SJCRH30 (cell line): Measurements from ENCODE around the gene DDC. TPM values are rescaled to one million over a fixed set of nuclear protein-coding genes. Genes with fewer than 3 reads are reported as not detected.

Experiments
- DNase-seq, 2 experiments: peaks; one replicate each; pipeline ENCODE4 v3.0.0-alpha.2; 2015 to 2020
- H3K27ac ChIP-seq: fragments of 250-450 bp; sonication (Bioruptor Pico); 2 replicates; pipeline ENCODE4 v1.5.1; 2020; ENCODE audit warnings: mild to moderate bottlenecking, moderate library complexity
- H3K27me3 ChIP-seq: fragments of 250-450 bp; sonication (Bioruptor Pico); 2 replicates; pipeline ENCODE4 v1.5.1; 2020; ENCODE audit warnings: mild to moderate bottlenecking, moderate library complexity
- H3K36me3 ChIP-seq: fragments of 250-450 bp; sonication (Bioruptor Pico); 2 replicates; pipeline ENCODE4 v1.5.1; 2020; ENCODE audit warnings: mild to moderate bottlenecking, moderate library complexity
- H3K4me1 ChIP-seq: fragments of 250-450 bp; sonication (Bioruptor Pico); 2 replicates; pipeline ENCODE4 v1.5.1; 2020; ENCODE audit warnings: mild to moderate bottlenecking, moderate library complexity
- H3K4me3 ChIP-seq: fragments of 250-450 bp; sonication (Bioruptor Pico); 2 replicates; pipeline ENCODE4 v1.5.1; 2020; ENCODE audit warnings: mild to moderate bottlenecking, moderate library complexity
- H3K9me3 ChIP-seq: fragments of 250-450 bp; sonication (Bioruptor Pico); replicated peaks from 2 replicates; pipeline ENCODE4 v1.5.1; 2020; ENCODE audit warnings: mild to moderate bottlenecking, moderate library complexity
- total RNA-seq: library from RNA; depleted of rRNA; stranded (reverse); fragments of >200 nt; shearing (Covaris generic); gene quantifications from 2 replicates; pipeline ENCODE4 v1.2.3, GENCODE V29; 2014

Gene DDC
- total RNA-seq, 1 experiment from 2014 or later, result not detected

- Histone ChIP-seq H3K27ac (no peak overlapping the region), H3K4me1 (no peaks in the 10 kb centered on the region), H3K9me3 (no peaks in the 10 kb centered on the region), H3K4me3 (no peak overlapping the region), H3K27me3 (no peaks in the 10 kb centered on the region), H3K36me3 (no peaks in the 10 kb centered on the region)
- no peak for DNase-seq
Measured at GRCh38 chr7:50480797-50481196, 84.4 kb downstream of the DDC start.

GRCh38 chr7:50479743-50480517 is 85.3 kb downstream of the DDC start:
- H3K9me3 ChIP-seq, result no peaks in the 10 kb centered on the region
- no peak overlapping the region for H3K4me3 ChIP-seq
- no peaks in the 10 kb centered on the region for H3K27me3 ChIP-seq
- no peaks in the 10 kb centered on the region for H3K4me1 ChIP-seq
- H3K27ac ChIP-seq, result no peak overlapping the region
- no peak for DNase-seq
- no peaks in the 10 kb centered on the region for H3K36me3 ChIP-seq

- H3K27ac ChIP-seq, result no peak overlapping the region
- no peaks in the 10 kb centered on the region for H3K36me3 ChIP-seq
- no peak for DNase-seq
- no peaks in the 10 kb centered on the region for H3K9me3 ChIP-seq
- H3K4me3 ChIP-seq, result no peak overlapping the region
- H3K27me3 ChIP-seq, result no peaks in the 10 kb centered on the region
- H3K4me1 ChIP-seq, result no peaks in the 10 kb centered on the region
Measured at GRCh38 chr7:50477640-50478039, 87.6 kb downstream of the DDC start.

GRCh38 chr7:50476953-50477625 is 88.1 kb downstream of the DDC start:
- H3K36me3 ChIP-seq, result no peaks in the 10 kb centered on the region
- no peaks in the 10 kb centered on the region for H3K27me3 ChIP-seq
- H3K9me3 ChIP-seq, result no peaks in the 10 kb centered on the region
- H3K4me1 ChIP-seq, result no peaks in the 10 kb centered on the region
- DNase-seq, result no peak
- no peak overlapping the region for H3K27ac ChIP-seq
- H3K4me3 ChIP-seq, result no peak overlapping the region

GRCh38 chr7:50475340-50475739 is 89.9 kb downstream of the DDC start:
- Histone ChIP-seq H3K27ac (no peak overlapping the region), H3K9me3 (no peaks in the 10 kb centered on the region), H3K4me3 (no peak overlapping the region), H3K36me3 (no peaks in the 10 kb centered on the region), H3K4me1 (no peaks in the 10 kb centered on the region), H3K27me3 (no peaks in the 10 kb centered on the region)
- no peak for DNase-seq

GRCh38 chr7:50474382-50475160 is 90.6 kb downstream of the DDC start:
- no peak for DNase-seq
- no peak overlapping the region for H3K27ac ChIP-seq
- H3K36me3 ChIP-seq, result no peaks in the 10 kb centered on the region
- no peak overlapping the region for H3K4me3 ChIP-seq
- no peaks in the 10 kb centered on the region for H3K9me3 ChIP-seq
- H3K4me1 ChIP-seq, result no peaks in the 10 kb centered on the region
- H3K27me3 ChIP-seq, result no peaks in the 10 kb centered on the region

GRCh38 chr7:50473531-50473930 is 91.7 kb downstream of the DDC start:
- Histone ChIP-seq H3K27me3 (peaks cover 1% of the 10 kb centered on the region), H3K4me3 (no peak overlapping the region), H3K4me1 (no peaks in the 10 kb centered on the region), H3K27ac (no peak overlapping the region), H3K9me3 (no peaks in the 10 kb centered on the region), H3K36me3 (no peaks in the 10 kb centered on the region)
- no peak for DNase-seq

- H3K36me3 ChIP-seq, result no peaks in the 10 kb centered on the region
- no peak for DNase-seq
- no peak overlapping the region for H3K4me3 ChIP-seq
- no peak overlapping the region for H3K27ac ChIP-seq
- H3K4me1 ChIP-seq, result no peaks in the 10 kb centered on the region
- H3K27me3 ChIP-seq, result peaks cover 12% of the 10 kb centered on the region
- H3K9me3 ChIP-seq, result no peaks in the 10 kb centered on the region
Measured at GRCh38 chr7:50472427-50472826, 92.8 kb downstream of the DDC start.

GRCh38 chr7:50471970-50472369 is 93.2 kb downstream of the DDC start:
- no peaks in the 10 kb centered on the region for H3K4me1 ChIP-seq
- no peaks in the 10 kb centered on the region for H3K36me3 ChIP-seq

GRCh38 chr7:50470250-50471163 is 94.7 kb downstream of the DDC start:
- no peak overlapping the region for H3K27ac ChIP-seq
- no peak overlapping the region for H3K4me3 ChIP-seq
- no peaks in the 10 kb centered on the region for H3K4me1 ChIP-seq
- no peaks in the 10 kb centered on the region for H3K9me3 ChIP-seq
- H3K36me3 ChIP-seq, result no peaks in the 10 kb centered on the region
- H3K27me3 ChIP-seq, result peaks cover 18% of the 10 kb centered on the region
- no peak for DNase-seq

More at GRCh38 chr7:50471970-50472369, 93.2 kb downstream of the DDC start:
- peaks cover 15% of the 10 kb centered on the region for H3K27me3 ChIP-seq
- no peak for DNase-seq
- no peaks in the 10 kb centered on the region for H3K9me3 ChIP-seq
- H3K4me3 ChIP-seq, result no peak overlapping the region
- H3K27ac ChIP-seq, result no peak overlapping the region

GRCh38 chr7:50469181-50469580 is 96.0 kb downstream of the DDC start:
- Histone ChIP-seq H3K36me3 (no peaks in the 10 kb centered on the region), H3K4me3 (no peak overlapping the region), H3K27ac (no peak overlapping the region), H3K9me3 (no peaks in the 10 kb centered on the region), H3K27me3 (peaks cover 18% of the 10 kb centered on the region), H3K4me1 (no peaks in the 10 kb centered on the region)
- no peak for DNase-seq

- Histone ChIP-seq H3K4me1 (no peaks in the 10 kb centered on the region), H3K4me3 (no peak overlapping the region), H3K9me3 (no peaks in the 10 kb centered on the region), H3K36me3 (no peaks in the 10 kb centered on the region), H3K27me3 (peaks cover 18% of the 10 kb centered on the region), H3K27ac (no peak overlapping the region)
- DNase-seq, result peak; percentile 53 to 79
Measured at GRCh38 chr7:50467817-50468610, 97.2 kb downstream of the DDC start.

- Histone ChIP-seq H3K4me1 (no peaks in the 10 kb centered on the region), H3K36me3 (no peaks in the 10 kb centered on the region), H3K9me3 (no peaks in the 10 kb centered on the region), H3K27ac (no peak overlapping the region), H3K4me3 (no peak overlapping the region), H3K27me3 (peaks cover 18% of the 10 kb centered on the region)
- DNase-seq, result no peak
Measured at GRCh38 chr7:50466815-50467585, 98.2 kb downstream of the DDC start.
